CD14-positive monocyte (primary cell): ENCODE measurements around the gene LCE1F. TPM values are rescaled to one million over a fixed set of nuclear protein-coding genes. Genes with fewer than 3 reads are reported as not detected.

Experiments
- DNase-seq, 3 donors: peaks; one replicate each; pipeline ENCODE4 v3.0.0-alpha.2; 2011 to 2022
- H2AFZ ChIP-seq: 2 replicates; pipeline ENCODE4 v1.6.0; 2012; ENCODE audit warnings: mild to moderate bottlenecking, low read depth, low read length, inconsistent platforms; ENCODE audit not compliant: insufficient read depth, poor library complexity, severe bottlenecking
- H3K27ac ChIP-seq, 2 donors: 1 replicate in 1 of 2; 2 replicates in 1 of 2; pipeline ENCODE4 v1.5.1; 2012 to 2013; ENCODE audit warnings: low read length in 2 of 2, control low read depth in 1 of 2, inconsistent platforms in 1 of 2, low read depth in 1 of 2, mild to moderate bottlenecking in 1 of 2
- H3K27me3 ChIP-seq, 2 donors: one replicate each; pipeline versions ENCODE4 v1.6.0 to v1.6.1; 2011 to 2013; ENCODE audit warnings: low read length in 2 of 2; ENCODE audit not compliant: control insufficient read depth in 2 of 2, insufficient read depth in 2 of 2
- H3K36me3 ChIP-seq, 2 donors: replicated peaks in 1 of 2; 1 replicate in 1 of 2; 2 replicates in 1 of 2; pipeline versions ENCODE4 v1.5.1 to v1.6.1; 2012 to 2013; ENCODE audit warnings: low read length in 2 of 2, control low read depth in 1 of 2, inconsistent platforms in 1 of 2, mild to moderate bottlenecking in 1 of 2; ENCODE audit not compliant: insufficient read depth in 2 of 2, control insufficient read depth in 1 of 2
- H3K4me1 ChIP-seq, 2 donors: 1 replicate in 1 of 2; 2 replicates in 1 of 2; pipeline versions ENCODE4 v1.5.1 to v1.6.1; 2012 to 2013; ENCODE audit warnings: low read length in 2 of 2, control low read depth in 1 of 2, inconsistent platforms in 1 of 2, mild to moderate bottlenecking in 1 of 2, moderate library complexity in 1 of 2; ENCODE audit not compliant: insufficient read depth in 2 of 2, control insufficient read depth in 1 of 2
- H3K4me2 ChIP-seq: replicated peaks from 2 replicates; pipeline ENCODE3; 2012; ENCODE audit warnings: low read length, moderate library complexity, mild to moderate bottlenecking; ENCODE audit not compliant: poor library complexity, severe bottlenecking; ENCODE audit errors: extremely low read depth
- H3K4me3 ChIP-seq, 3 experiments: fragments of 200-600 bp in 1 of 3; sonication (generic) in 1 of 3; replicated peaks in 1 of 3; 1 replicate in 2 of 3; 2 replicates in 1 of 3; pipeline ENCODE4 v1.5.1; 2011 to 2013; ENCODE audit warnings: low read length in 3 of 3, mild to moderate bottlenecking in 3 of 3, control low read depth in 2 of 3, low read depth in 2 of 3, inconsistent platforms in 1 of 3, moderate library complexity in 1 of 3
- H3K79me2 ChIP-seq: 2 replicates; pipeline ENCODE4 v1.6.0; 2012; ENCODE audit warnings: mild to moderate bottlenecking, control low read depth, inconsistent platforms, low read length, moderate library complexity; ENCODE audit not compliant: insufficient read depth
- H3K9ac ChIP-seq: 2 replicates; pipeline ENCODE4 v1.6.0; 2017; ENCODE audit warnings: low read length, mild to moderate bottlenecking; ENCODE audit not compliant: insufficient read depth, poor library complexity, severe bottlenecking
- H3K9me3 ChIP-seq, 2 donors: replicated peaks in 1 of 2; 1 replicate in 1 of 2; 2 replicates in 1 of 2; pipeline versions ENCODE4 v1.5.1 to v1.6.1; 2012 to 2013; ENCODE audit warnings: low read length in 2 of 2, control low read depth in 1 of 2; ENCODE audit not compliant: control insufficient read depth in 1 of 2, insufficient read depth in 1 of 2
- H4K20me1 ChIP-seq: 2 replicates; pipeline ENCODE4 v1.6.0; 2012; ENCODE audit warnings: mild to moderate bottlenecking, low read length, control low read depth, moderate library complexity; ENCODE audit not compliant: insufficient read depth
- H3K27ac Mint-ChIP-seq, 7 donors: one replicate each; pipeline ENCODE4 v1.8.0; 2020; ENCODE audit warnings: mild to moderate bottlenecking in 7 of 7, mixed read lengths in 7 of 7, moderate library complexity in 6 of 7, inconsistent platforms in 2 of 7
- H3K27me3 Mint-ChIP-seq, 3 donors: one replicate each; pipeline ENCODE4 v1.8.0; 2021 to 2022; ENCODE audit warnings: low read depth in 3 of 3, mild to moderate bottlenecking in 3 of 3, mixed read lengths in 3 of 3, moderate library complexity in 3 of 3, inconsistent platforms in 1 of 3
- H3K36me3 Mint-ChIP-seq, 2 donors: one replicate each; pipeline ENCODE4 v1.8.0; 2020; ENCODE audit warnings: mixed read lengths in 2 of 2, inconsistent platforms in 1 of 2, mild to moderate bottlenecking in 1 of 2
- H3K4me1 Mint-ChIP-seq: one replicate; pipeline ENCODE4 v1.8.0; 2020; ENCODE audit warnings: mild to moderate bottlenecking, mixed read lengths
- H3K4me3 Mint-ChIP-seq, 2 donors: one replicate each; pipeline ENCODE4 v1.8.0; 2020; ENCODE audit warnings: mild to moderate bottlenecking in 2 of 2, mixed read lengths in 2 of 2, moderate library complexity in 1 of 2
- H3K9me3 Mint-ChIP-seq, 7 donors: one replicate each; pipeline ENCODE4 v1.8.0; 2020 to 2022; ENCODE audit warnings: mixed read lengths in 7 of 7, mild to moderate bottlenecking in 6 of 7, moderate library complexity in 6 of 7, inconsistent platforms in 2 of 7
- CTCF ChIP-seq: fragments of 200-600 bp; IDR thresholded peaks from one replicate; pipeline ENCODE4 v1.8.0; 2022; ENCODE audit warnings: antibody characterized with exemption, mild to moderate bottlenecking
- WGBS: methylation state at CpG from one replicate; pipeline ENCODE4 v1.1.5; 2013; ENCODE audit warnings: missing lambda C conversion rate; ENCODE audit not compliant: insufficient coverage; 5-methylcytosine and 5-hydroxymethylcytosine counted together
- intact Hi-C, 2 donors: fragments of 100-400 bp; cut with micrococcal nuclease; formaldehyde crosslinking; loops; one replicate each; pipeline versions ENCODE4 v1.15.0 to v1.15.1; 2023
- polyA plus RNA-seq, 3 donors: library from polyadenylated mRNA; depleted of rRNA in 1 of 3; unstranded in 2 of 3; stranded (reverse) in 1 of 3; fragments of 300-500 nt in 2 of 3; fragments of >200 nt in 1 of 3; fragmentation: Illumina TruSeq in 2 of 3; gene quantifications; 1 replicate in 2 of 3; 2 replicates in 1 of 3; pipeline ENCODE4 v1.2.3, GENCODE V29; 2012 to 2021

LCE1F gene
- polyA plus RNA-seq, 3 donors, result not detected

- H3K36me3 ChIP-seq, result no peaks in the 10 kb centered on the region
Observed at GRCh38 chr1:152777510-152778137, 2.7 kb downstream of the LCE1F start.

GRCh38 chr1:152783095-152783494 lies 8.2 kb downstream of the LCE1F start:
- TF ChIP-seq CTCF, result no peak

More at GRCh38 chr1:152777510-152778137, 2.7 kb downstream of the LCE1F start:
- H4K20me1 ChIP-seq, result no peaks in the 10 kb centered on the region
- peaks cover 0 to 2% of the 10 kb centered on the region in 2 donors for H3K27me3 ChIP-seq
- peaks cover 8 to 14% (median 8%) of the 10 kb centered on the region in 3 donors for H3K27me3 Mint-ChIP-seq
- no peak overlapping the region for H3K4me2 ChIP-seq
- H3K4me1 ChIP-seq, result no peaks in the 10 kb centered on the region
- H3K4me1 Mint-ChIP-seq, result no peaks in the 10 kb centered on the region
- no peaks in the 10 kb centered on the region for H3K36me3 Mint-ChIP-seq
- WGBS, result 80% methylated on average over 1 of the region's 4 CpGs
- no peak overlapping the region for H3K9ac ChIP-seq
- H3K79me2 ChIP-seq, result no peaks in the 10 kb centered on the region
- H3K9me3 Mint-ChIP-seq, result peaks cover 0 to 4% (median 2%) of the 10 kb centered on the region in 7 donors
- DNase-seq, result no peak
- no peaks in the 10 kb centered on the region for H3K9me3 ChIP-seq
- peak; percentile 14 for TF ChIP-seq CTCF
- H3K4me3 Mint-ChIP-seq, result no peak overlapping the region
- no peak overlapping the region for H3K4me3 ChIP-seq
- no peak overlapping the region for H3K27ac ChIP-seq
- intact Hi-C loops, result no loop called here
- H3K27ac Mint-ChIP-seq, result no peak overlapping the region
- H2AFZ ChIP-seq, result no peak overlapping the region

More at GRCh38 chr1:152783095-152783494, 8.2 kb downstream of the LCE1F start:
- H3K9me3 ChIP-seq, result no peaks in the 10 kb centered on the region
- H2AFZ ChIP-seq, result no peak overlapping the region
- H3K79me2 ChIP-seq, result no peaks in the 10 kb centered on the region
- intact Hi-C loops, result no loop called here
- no peaks in the 10 kb centered on the region for H3K4me1 ChIP-seq
- Mint-ChIP-seq H3K4me3 (no peak overlapping the region), H3K9me3 (peaks cover 0 to 2% (median 0%) of the 10 kb centered on the region in 7 donors), H3K27me3 (peaks cover 9 to 26% (median 15%) of the 10 kb centered on the region in 3 donors), H3K36me3 (no peaks in the 10 kb centered on the region), H3K4me1 (no peaks in the 10 kb centered on the region), H3K27ac (no peak overlapping the region)
- peaks cover under 1 to 6% of the 10 kb centered on the region in 2 donors for H3K27me3 ChIP-seq
- H4K20me1 ChIP-seq, result no peaks in the 10 kb centered on the region
- 88% methylated on average over 1 of the region's 2 CpGs for WGBS
- H3K27ac ChIP-seq, result no peak overlapping the region
- H3K4me2 ChIP-seq, result no peak overlapping the region
- H3K4me3 ChIP-seq, result no peak overlapping the region
- no peak for DNase-seq
- H3K36me3 ChIP-seq, result no peaks in the 10 kb centered on the region
- H3K9ac ChIP-seq, result no peak overlapping the region
